HepG2 (cell line): ENCODE data around the gene DNAAF1. TPM values are rescaled to one million over a fixed set of nuclear protein-coding genes. Genes with fewer than 3 reads are reported as not detected.

Experiments
- AFF4 ChIP-seq: sonication (generic); formaldehyde crosslinking; IDR thresholded peaks from 2 replicates; pipeline ENCODE4 v1.4.0; 2020; ENCODE audit warnings: missing genetic modification reagents
- HNF1B ChIP-seq: sonication (generic); formaldehyde crosslinking; IDR thresholded peaks from 2 replicates; pipeline ENCODE4 v1.5.1; 2020; ENCODE audit warnings: mild to moderate bottlenecking, moderate library complexity, missing genetic modification reagents
- MBD4 ChIP-seq: IDR thresholded peaks from 2 replicates; pipeline ENCODE4 v1.6.1; 2012; ENCODE audit warnings: low read length, inconsistent platforms, borderline replicate concordance
- NONO ChIP-seq, 2 experiments: fragments of 450-650 bp in 1 of 2; sonication (generic) in 1 of 2; formaldehyde crosslinking in 1 of 2; IDR thresholded peaks in 1 of 2; conservative IDR thresholded peaks in 1 of 2; 2 replicates each; pipeline versions ENCODE4 v1.6.1 to v1.8.0; 2017 to 2022; ENCODE audit warnings: mild to moderate bottlenecking in 1 of 2, missing genetic modification reagents in 1 of 2, moderate library complexity in 1 of 2
- RFX3 ChIP-seq: IDR thresholded peaks from 2 replicates; pipeline ENCODE4 v1.6.1; 2016; ENCODE audit warnings: missing biosample characterization, missing genetic modification reagents
- U2AF2 ChIP-seq: fragments of 200-400 bp; formaldehyde crosslinking; IDR thresholded peaks from 2 replicates; pipeline ENCODE4 v1.6.1; 2017; ENCODE audit warnings: low read depth, mild to moderate bottlenecking, low read length
- ZBTB38 ChIP-seq: sonication (generic); formaldehyde crosslinking; IDR thresholded peaks from 2 replicates; pipeline ENCODE4 v1.5.1; 2020; ENCODE audit warnings: mild to moderate bottlenecking, missing genetic modification reagents
- ZNF296 ChIP-seq: sonication (generic); formaldehyde crosslinking; conservative IDR thresholded peaks from 2 replicates; pipeline ENCODE4 v1.5.0; 2020; ENCODE audit warnings: mild to moderate bottlenecking, missing genetic modification reagents
- ZNF577 ChIP-seq: sonication (generic); formaldehyde crosslinking; IDR thresholded peaks from 2 replicates; pipeline ENCODE4 v1.4.0; 2020; ENCODE audit warnings: mild to moderate bottlenecking, low read depth, missing genetic modification reagents, borderline replicate concordance
- ZNF670 ChIP-seq: sonication (generic); formaldehyde crosslinking; IDR thresholded peaks from 2 replicates; pipeline ENCODE4 v1.8.0; 2022; ENCODE audit warnings: mild to moderate bottlenecking, missing genetic modification reagents, borderline replicate concordance
- ZNF780A ChIP-seq: sonication (generic); formaldehyde crosslinking; IDR thresholded peaks from 2 replicates; pipeline ENCODE4 v1.8.0; 2022; ENCODE audit warnings: mild to moderate bottlenecking, missing genetic modification reagents, moderate library complexity
- polyA plus RNA-seq, 8 experiments: library from polyadenylated mRNA; depleted of rRNA in 3 of 8; stranded (reverse) in 7 of 8; unstranded in 1 of 8; fragments of >200 nt; fragmentation: Illumina TruSeq in 4 of 8; extraction: Trizol in 4 of 8; gene quantifications; 2 replicates each; pipeline versions ENCODE4 v1.2.1 to v1.2.3, GENCODE V29; 2011 to 2016; ENCODE audit warnings: low read depth in 4 of 8, missing spikeins in 1 of 8, mixed read lengths in 1 of 8; ENCODE audit not compliant: insufficient read depth in 1 of 8
- total RNA-seq, 5 experiments: library from RNA; depleted of rRNA; stranded (reverse); fragments of >200 nt; fragmentation: Illumina TruSeq; extraction: Trizol; gene quantifications; 2 replicates each; pipeline ENCODE4 v1.2.3, GENCODE V29; 2016; ENCODE audit warnings: low read depth in 1 of 5
- TF ChIP-seq, protein P1 (sequence below): sonication (generic); formaldehyde crosslinking; IDR thresholded peaks from 2 replicates; pipeline ENCODE4 v1.9.0; 2021; ENCODE audit warnings: missing genetic modification reagents, mild to moderate bottlenecking, borderline replicate concordance

The DNAAF1 gene
- total and polyA plus RNA-seq, 2 of the 13 experiments (the other 11 are each of a cell fraction or from before 2014, with no cell fraction given): 0.04 TPM; not detected in 1

DNA sequence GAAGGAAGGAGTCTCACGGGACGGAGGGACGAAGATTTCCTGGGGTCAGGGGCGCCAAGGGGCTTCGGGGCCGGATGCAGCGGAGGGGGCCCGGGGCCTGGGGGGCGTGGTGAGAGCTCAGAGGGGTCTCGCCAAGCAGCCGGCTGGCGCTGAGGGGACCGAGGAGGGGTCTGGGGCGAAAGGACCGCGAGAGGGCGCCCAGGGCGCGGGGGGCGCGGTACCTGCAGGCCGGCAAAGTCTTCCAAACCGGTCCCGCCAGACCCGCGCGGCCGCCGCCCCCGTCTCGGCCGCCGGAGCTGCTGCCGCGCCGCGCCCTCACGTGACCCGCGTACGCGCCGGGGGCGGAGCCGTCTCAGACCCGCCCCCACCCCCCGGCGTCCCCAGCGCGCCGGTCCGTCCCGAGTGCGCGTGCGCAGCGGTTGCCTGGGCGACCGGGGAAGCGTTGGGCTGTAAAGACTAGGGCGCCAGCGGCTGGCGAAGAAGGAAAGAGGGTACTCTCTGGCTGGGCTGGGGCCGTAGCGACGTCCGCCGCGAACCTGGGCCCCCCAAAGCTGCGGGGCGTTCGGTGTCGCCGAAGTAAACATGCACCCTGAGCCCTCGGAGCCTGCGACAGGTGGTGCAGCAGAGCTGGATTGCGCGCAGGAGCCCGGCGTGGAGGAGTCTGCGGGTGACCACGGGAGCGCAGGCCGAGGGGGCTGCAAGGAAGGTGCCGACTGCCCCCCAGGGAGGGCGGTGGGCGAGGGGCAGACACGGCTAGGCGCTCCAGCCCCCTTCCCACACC is at the start of gene DNAAF1, which contains the start of gene HSDL1 (continued):
- TF ChIP-seq AFF4 (CRISPR knock-in tag) (no peak), U2AF2 (peak; percentile 88; the same call in 1 of the 2 replicates), HNF1B (CRISPR knock-in tag) (peak; percentile 70), RFX3 (CRISPR knock-in tag) (peak; percentile 96), ZBTB38 (CRISPR knock-in tag) (peak; percentile 66; the same call in 1 of the 2 replicates), ZNF296 (CRISPR knock-in tag) (no peak), NONO (IDR thresholded peaks at IDR 0.05) (no peak), NONO (CRISPR knock-in tag; conservative IDR thresholded peaks at IDR 0.05) (peak; percentile 60; the same call in 1 of the 2 replicates), ZNF670 (peak; percentile 43; the same call in 1 of the 2 replicates), MBD4 (no peak), ZNF780A (CRISPR knock-in tag) (no peak), ZNF577 (CRISPR knock-in tag) (no peak)
- TF ChIP-seq, protein P1, sequence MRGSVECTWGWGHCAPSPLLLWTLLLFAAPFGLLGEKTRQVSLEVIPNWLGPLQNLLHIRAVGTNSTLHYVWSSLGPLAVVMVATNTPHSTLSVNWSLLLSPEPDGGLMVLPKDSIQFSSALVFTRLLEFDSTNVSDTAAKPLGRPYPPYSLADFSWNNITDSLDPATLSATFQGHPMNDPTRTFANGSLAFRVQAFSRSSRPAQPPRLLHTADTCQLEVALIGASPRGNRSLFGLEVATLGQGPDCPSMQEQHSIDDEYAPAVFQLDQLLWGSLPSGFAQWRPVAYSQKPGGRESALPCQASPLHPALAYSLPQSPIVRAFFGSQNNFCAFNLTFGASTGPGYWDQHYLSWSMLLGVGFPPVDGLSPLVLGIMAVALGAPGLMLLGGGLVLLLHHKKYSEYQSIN: no peak
